HuH-7.5 (cell line): ENCODE results near the gene NUMB.
"Not testable (repeated sequence)": the region's sequence is repeated elsewhere in the genome, so short reads cannot be mapped to it uniquely, and the experiment has no call there.

ENCODE experiments used
- DNase-seq: peaks from one replicate; pipeline ENCODE4 v3.0.0; 2011; ENCODE audit warnings: low spot score

The NUMB gene

GRCh38 chr14:73422515-73422914, 35.8 kb downstream of the NUMB start:
- no peak for DNase-seq

GRCh38 chr14:73418227-73418626, 40.1 kb downstream of the NUMB start:
- DNase-seq: no peak

- not testable (repeated sequence) for DNase-seq
These were observed 52.1 kb downstream of the NUMB start for GRCh38 chr14:73406248-73406647.

GRCh38 chr14:73403181-73403752, 55.1 kb downstream of the NUMB start:
- DNase-seq: no peak

- DNase-seq: no peak
These were observed 55.8 kb downstream of the NUMB start for GRCh38 chr14:73402579-73402978.

GRCh38 chr14:73397810-73398209, 60.5 kb downstream of the NUMB start:
- no peak for DNase-seq

- DNase-seq: no peak
These were observed 64.0 kb downstream of the NUMB start for GRCh38 chr14:73394317-73394716.

GRCh38 chr14:73393375-73393774, 65.0 kb downstream of the NUMB start:
- no peak for DNase-seq

- no peak for DNase-seq
These were observed 65.8 kb downstream of the NUMB start for GRCh38 chr14:73392329-73393257.

- not testable (repeated sequence) for DNase-seq
These were observed 70.5 kb downstream of the NUMB start for GRCh38 chr14:73387860-73388259.

- no peak for DNase-seq
These were observed 72.0 kb downstream of the NUMB start for GRCh38 chr14:73386342-73386741.

- not testable (repeated sequence) for DNase-seq
These were observed 73.3 kb downstream of the NUMB start for GRCh38 chr14:73385021-73385420.

GRCh38 chr14:73383356-73383755, 75.0 kb downstream of the NUMB start:
- DNase-seq: no peak

GRCh38 chr14:73381380-73382013, 76.8 kb downstream of the NUMB start:
- DNase-seq: no peak

GRCh38 chr14:73376585-73376984, 81.8 kb downstream of the NUMB start:
- no peak for DNase-seq

GRCh38 chr14:73375861-73376260, 82.5 kb downstream of the NUMB start:
- no peak for DNase-seq

GRCh38 chr14:73374218-73374617, 84.1 kb downstream of the NUMB start:
- no peak for DNase-seq

GRCh38 chr14:73372529-73372928, 85.8 kb downstream of the NUMB start:
- DNase-seq: no peak

GRCh38 chr14:73370561-73370960, 87.8 kb downstream of the NUMB start:
- DNase-seq: no peak

GRCh38 chr14:73369428-73369827, 88.9 kb downstream of the NUMB start:
- no peak for DNase-seq

- DNase-seq: no peak
These were observed 89.7 kb downstream of the NUMB start for GRCh38 chr14:73368616-73369015.

GRCh38 chr14:73365727-73366126, 92.6 kb downstream of the NUMB start:
- DNase-seq: no peak

- DNase-seq: no peak
These were observed 93.8 kb downstream of the NUMB start for GRCh38 chr14:73364559-73364958.
